ENCODE measurements around the gene GGT5.
"Not testable (repeated sequence)": the region's sequence is repeated elsewhere in the genome, so short reads cannot be mapped to it uniquely, and the experiment has no call there.

Gene GGT5

DNA sequence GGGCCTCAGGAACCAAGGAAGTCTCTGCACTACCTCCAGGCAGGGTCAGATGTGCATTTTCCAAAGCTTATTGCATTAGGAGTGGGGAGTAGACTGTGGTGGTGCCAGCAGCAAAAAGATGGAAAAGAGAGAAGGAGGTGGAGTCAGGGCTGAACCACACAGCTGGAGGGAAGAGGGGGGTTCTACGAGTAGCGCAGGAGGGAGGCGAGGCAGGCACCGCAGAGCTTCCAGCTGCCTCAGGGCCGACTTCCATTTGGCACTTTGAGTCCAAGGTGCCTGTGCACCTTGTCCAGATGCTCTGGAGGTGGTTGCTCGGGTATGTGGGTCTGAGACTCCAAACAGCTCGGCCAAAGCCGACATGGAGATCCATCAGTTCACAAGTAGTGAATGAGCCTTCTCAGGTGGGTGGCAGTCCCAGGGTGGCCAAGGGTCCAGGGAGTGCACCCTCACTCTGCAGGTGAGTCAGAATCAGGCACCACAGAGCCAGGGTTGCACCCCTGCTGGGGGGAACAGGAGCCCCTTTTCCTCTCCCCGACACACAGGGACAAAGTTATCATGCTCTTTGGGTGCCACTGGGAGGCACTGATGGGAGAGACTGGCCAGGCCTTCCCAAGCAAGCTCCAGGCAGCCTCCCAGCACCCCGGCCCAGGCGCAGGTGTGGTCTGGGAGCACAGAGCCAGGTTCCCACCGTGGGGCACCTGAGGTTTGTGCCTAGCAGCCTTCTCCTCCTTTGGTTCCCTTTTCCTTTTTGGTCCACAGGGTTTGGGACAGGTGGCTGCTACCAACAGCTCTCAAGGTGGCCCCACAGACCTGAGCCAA, 30.2 kb downstream of the GGT5 start:
- TF ChIP-seq, protein P1, sequence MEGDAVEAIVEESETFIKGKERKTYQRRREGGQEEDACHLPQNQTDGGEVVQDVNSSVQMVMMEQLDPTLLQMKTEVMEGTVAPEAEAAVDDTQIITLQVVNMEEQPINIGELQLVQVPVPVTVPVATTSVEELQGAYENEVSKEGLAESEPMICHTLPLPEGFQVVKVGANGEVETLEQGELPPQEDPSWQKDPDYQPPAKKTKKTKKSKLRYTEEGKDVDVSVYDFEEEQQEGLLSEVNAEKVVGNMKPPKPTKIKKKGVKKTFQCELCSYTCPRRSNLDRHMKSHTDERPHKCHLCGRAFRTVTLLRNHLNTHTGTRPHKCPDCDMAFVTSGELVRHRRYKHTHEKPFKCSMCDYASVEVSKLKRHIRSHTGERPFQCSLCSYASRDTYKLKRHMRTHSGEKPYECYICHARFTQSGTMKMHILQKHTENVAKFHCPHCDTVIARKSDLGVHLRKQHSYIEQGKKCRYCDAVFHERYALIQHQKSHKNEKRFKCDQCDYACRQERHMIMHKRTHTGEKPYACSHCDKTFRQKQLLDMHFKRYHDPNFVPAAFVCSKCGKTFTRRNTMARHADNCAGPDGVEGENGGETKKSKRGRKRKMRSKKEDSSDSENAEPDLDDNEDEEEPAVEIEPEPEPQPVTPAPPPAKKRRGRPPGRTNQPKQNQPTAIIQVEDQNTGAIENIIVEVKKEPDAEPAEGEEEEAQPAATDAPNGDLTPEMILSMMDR (conservative IDR thresholded peaks at IDR 0.05; ENCODE audit: low read depth, low read length), result no peak
- no peak overlapping the region for H3K4me3 ChIP-seq (ENCODE audit: low read length)
- no peak for DNase-seq (ENCODE audit: low read depth)

GRCh38 chr22:24213111-24213510, 31.8 kb downstream of the GGT5 start:
- not testable (repeated sequence) for H3K4me3 ChIP-seq (ENCODE audit: low read length); DNase-seq (ENCODE audit: low read depth)

- H3K4me3 ChIP-seq (ENCODE audit: low read length); DNase-seq (ENCODE audit: low read depth): not testable (repeated sequence)
These were observed 33.2 kb downstream of the GGT5 start for GRCh38 chr22:24211716-24212115.

DNA sequence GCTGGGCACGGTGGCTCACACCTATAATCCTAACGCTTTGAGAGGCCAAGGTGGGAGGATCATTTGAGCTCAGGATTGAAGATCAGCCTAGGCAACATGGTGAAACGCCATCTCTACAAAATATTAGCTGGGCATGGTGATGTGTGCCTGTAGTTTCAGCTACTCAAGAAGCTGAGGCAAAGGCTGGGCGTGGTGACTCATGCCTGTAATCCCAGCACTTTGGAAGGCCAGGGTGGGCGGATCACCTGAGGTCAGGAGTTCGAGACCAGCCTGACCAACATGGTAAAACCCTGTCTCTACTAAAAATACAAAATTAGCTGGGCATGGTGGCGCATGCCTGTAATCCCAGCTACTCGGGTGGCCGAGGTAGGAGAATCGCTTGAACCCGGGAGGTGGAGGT, 34.5 kb downstream of the GGT5 start:
- DNase-seq (ENCODE audit: low read depth); H3K4me3 ChIP-seq (ENCODE audit: low read length): not testable (repeated sequence)

DNA sequence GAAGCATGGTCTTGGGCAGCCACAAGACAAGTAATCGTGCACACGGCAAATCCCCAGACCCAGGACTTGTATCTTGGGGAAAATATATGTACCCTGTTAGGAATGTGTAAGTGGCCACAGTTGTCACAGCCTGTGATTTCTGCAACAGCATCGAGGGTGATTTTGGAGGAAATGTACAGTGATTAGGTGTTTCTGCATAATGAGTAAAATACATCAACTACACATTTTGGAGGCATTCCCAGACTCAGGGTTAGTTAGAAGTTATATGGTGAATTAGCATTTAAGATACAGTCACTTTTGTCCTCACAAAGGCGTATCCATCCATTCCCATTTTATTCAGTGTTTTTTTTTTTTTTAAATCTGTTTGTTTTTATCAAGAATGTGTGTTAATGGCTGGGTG, 35.2 kb downstream of the GGT5 start:
- DNase-seq (ENCODE audit: low read depth), result no peak
- no peak overlapping the region for H3K4me3 ChIP-seq (ENCODE audit: low read length)
- TF ChIP-seq, protein P1 (conservative IDR thresholded peaks at IDR 0.05; ENCODE audit: low read depth, low read length), result no peak

DNA sequence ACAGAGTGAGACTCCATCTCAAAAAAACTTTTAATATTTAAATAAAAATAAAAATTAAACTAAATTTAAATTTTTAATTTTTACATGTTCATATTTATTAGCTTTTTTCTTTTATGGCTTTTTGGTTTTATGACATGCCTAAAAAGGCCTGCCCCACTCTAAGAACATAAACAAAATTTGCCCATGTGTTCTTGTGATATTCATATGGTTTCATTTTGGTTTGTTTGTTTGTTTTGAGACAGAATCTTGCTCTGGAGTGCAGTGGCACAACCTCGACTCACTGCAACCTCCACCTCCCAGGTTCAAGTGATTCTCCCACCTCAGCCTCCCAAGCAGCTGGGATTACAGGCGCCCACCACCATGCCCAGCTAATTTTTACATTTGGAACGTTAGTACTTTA, 35.9 kb downstream of the GGT5 start:
- TF ChIP-seq, protein P1 (conservative IDR thresholded peaks at IDR 0.05; ENCODE audit: low read depth, low read length), result no peak

GRCh38 chr22:24208012-24208749, 36.7 kb downstream of the GGT5 start:
- TF ChIP-seq, protein P1 (conservative IDR thresholded peaks at IDR 0.05; ENCODE audit: low read depth, low read length), result no peak
- DNase-seq (ENCODE audit: low read depth), result no peak
- H3K4me3 ChIP-seq (ENCODE audit: low read length), result no peak overlapping the region

More for the DNA sequence above, 35.9 kb downstream of the GGT5 start:
- no peak for DNase-seq (ENCODE audit: low read depth)
- no peak overlapping the region for H3K4me3 ChIP-seq (ENCODE audit: low read length)

GRCh38 chr22:24207264-24208011, 37.4 kb downstream of the GGT5 start:
- no peak overlapping the region for H3K4me3 ChIP-seq (ENCODE audit: low read length)
- DNase-seq (ENCODE audit: low read depth), result no peak
- TF ChIP-seq, protein P1 (conservative IDR thresholded peaks at IDR 0.05; ENCODE audit: low read depth, low read length), result no peak

- DNase-seq (ENCODE audit: low read depth); H3K4me3 ChIP-seq (ENCODE audit: low read length): not testable (repeated sequence)
These were observed 38.2 kb downstream of the GGT5 start for GRCh38 chr22:24206460-24207263.
